ENCODE results near the gene GALM. TPM values are rescaled to one million over a fixed set of nuclear protein-coding genes. Genes with fewer than 3 reads are reported as not detected.

Gene GALM
- total and polyA plus RNA-seq, 2 of the 8 experiments (the other 6 are each of a cell fraction or from before 2014, with no cell fraction given), result 9.9 to 13.1 TPM

DNA sequence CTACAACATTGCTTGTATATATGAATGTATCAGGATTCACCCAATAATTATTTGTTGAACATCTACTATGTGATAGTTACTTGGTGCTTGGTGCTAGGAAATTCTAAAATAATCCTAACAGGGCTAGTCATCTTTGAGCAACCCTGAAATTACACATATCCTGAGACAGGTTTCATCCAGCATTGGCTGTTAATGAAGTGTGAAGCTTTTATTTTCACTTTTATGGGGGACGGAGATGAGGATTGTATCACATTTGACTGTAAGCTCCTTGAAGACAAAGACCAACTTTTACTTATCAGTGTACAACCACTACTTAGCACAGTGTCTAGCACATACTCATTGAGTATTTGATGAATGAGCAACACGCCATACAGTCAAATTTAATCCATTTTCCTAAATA, 6.8 kb upstream of the GALM start (continued):
- TF ChIP-seq FOSL1 (IDR thresholded peaks at IDR 0.05; ENCODE audit: insufficient read depth, low read depth, low read length), result no peak
- no peak for TF ChIP-seq POU5F1 (IDR thresholded peaks at IDR 0.05; ENCODE audit: low read depth, low read length)
- TF ChIP-seq KDM4A (IDR thresholded peaks at IDR 0.05; ENCODE audit: low read depth, low read length, severe bottlenecking), result no peak
- TF ChIP-seq, protein P1, sequence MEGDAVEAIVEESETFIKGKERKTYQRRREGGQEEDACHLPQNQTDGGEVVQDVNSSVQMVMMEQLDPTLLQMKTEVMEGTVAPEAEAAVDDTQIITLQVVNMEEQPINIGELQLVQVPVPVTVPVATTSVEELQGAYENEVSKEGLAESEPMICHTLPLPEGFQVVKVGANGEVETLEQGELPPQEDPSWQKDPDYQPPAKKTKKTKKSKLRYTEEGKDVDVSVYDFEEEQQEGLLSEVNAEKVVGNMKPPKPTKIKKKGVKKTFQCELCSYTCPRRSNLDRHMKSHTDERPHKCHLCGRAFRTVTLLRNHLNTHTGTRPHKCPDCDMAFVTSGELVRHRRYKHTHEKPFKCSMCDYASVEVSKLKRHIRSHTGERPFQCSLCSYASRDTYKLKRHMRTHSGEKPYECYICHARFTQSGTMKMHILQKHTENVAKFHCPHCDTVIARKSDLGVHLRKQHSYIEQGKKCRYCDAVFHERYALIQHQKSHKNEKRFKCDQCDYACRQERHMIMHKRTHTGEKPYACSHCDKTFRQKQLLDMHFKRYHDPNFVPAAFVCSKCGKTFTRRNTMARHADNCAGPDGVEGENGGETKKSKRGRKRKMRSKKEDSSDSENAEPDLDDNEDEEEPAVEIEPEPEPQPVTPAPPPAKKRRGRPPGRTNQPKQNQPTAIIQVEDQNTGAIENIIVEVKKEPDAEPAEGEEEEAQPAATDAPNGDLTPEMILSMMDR (IDR thresholded peaks at IDR 0.05; ENCODE audit: control extremely low read depth in 1 of 3, insufficient read depth in 1 of 3, low read depth in 1 of 3, low read length in 3 of 3), result no peak
- no peak for TF ChIP-seq BRCA1 (IDR thresholded peaks at IDR 0.05; ENCODE audit: low read depth, low read length)
- TF ChIP-seq POLR2AphosphoS5 (IDR thresholded peaks at IDR 0.05; ENCODE audit: low read depth, low read length), result no peak
